ENCODE measurements around the gene TSPAN17. TPM values are rescaled to one million over a fixed set of nuclear protein-coding genes. Genes with fewer than 3 reads are reported as not detected.

The TSPAN17 gene
- total and polyA plus RNA-seq, 10 of the 15 experiments (the other 5 are each of a cell fraction or from before 2014, with no cell fraction given) = 0.24 to 17.1 (median 10.4) TPM

DNA sequence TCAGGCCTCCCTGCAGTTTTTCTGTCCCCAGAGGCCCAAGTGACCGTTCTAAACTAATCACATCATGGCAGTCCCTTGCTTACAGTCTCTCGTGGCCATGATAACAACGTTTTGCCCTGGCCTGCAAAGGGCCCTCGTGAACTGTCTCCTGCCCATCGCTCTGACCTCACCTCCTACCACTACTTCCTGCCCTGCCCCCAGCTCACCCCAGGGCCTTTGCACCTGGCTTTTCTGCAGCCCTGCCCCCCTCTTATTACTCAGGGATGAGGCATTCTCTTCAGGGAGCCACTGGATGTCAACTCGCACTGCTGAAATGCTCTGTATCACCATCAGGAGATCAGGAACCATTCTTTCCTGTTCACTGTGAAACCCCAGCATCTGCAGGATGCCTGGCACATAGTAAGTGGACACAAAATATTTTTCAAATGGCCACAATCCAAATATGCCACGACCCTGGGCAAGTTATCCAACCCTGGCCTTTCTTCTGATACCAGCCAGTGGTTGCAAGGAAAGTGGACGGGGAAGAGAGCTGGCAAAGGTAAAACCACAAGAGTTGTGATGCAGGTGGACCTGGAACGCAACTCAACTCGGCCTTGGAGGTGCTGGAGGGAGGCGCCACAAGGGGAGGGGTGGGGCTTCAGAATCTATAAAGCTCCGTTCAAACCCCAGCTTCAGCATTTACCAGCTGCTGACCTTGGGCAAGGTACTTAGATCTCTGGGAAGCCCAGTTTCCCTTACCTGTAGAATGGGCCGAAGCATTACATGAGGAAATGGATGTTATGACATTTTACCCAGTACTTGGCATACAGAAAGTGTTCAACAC is 18.7 kb upstream of the TSPAN17 start (continued):
- no peak for TF ChIP-seq BCL11A (IDR thresholded peaks at IDR 0.05; ENCODE audit: low read depth, low read length)

DNA sequence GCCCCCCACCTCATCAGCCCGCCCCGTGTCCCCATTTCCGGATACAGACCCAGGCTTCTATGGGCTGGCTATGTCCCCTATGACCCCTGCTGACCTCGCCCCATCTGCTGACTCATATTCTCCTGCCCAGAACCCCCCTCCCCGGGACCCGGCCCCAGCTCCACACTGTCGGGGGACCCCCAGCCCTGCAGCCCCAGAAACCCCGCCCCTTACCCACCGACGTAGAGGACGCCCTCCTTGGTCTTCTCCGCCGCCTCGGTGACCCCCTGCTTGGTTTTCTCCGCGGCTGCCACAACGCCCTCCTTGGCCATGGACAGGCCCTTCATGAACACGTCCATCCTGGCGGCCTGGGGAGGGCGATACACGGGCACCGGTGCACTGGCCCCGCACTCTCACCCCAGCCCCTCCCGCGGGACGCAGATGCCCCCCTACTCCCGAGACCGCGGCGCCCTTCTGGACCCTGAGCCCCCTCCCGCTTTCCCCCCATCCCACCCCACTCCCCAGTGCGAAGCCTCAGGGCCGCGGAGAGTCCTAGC is 17.9 kb upstream of the TSPAN17 start:
- H3K4me3 ChIP-seq = no peak overlapping the region
- H3K27me3 ChIP-seq (replicated peaks in 1 of 2; ENCODE audit: control insufficient read depth in 2 of 2, insufficient read depth in 2 of 2, low read length in 1 of 2) = peaks cover 7 to 10% of the 10 kb centered on the region in 2 experiments
- CTCF ChIA-PET = no interaction called here
- H3K4me1 ChIP-seq (ENCODE audit: control insufficient read depth, insufficient read depth, low read length) = peaks cover 13% of the 10 kb centered on the region
- WGBS (ENCODE audit: insufficient coverage, insufficient replicate concordance, low lambda C conversion rate, missing lambda C conversion rate) = 13% methylated on average over 34 of the region's 34 CpGs
- POLR2A ChIA-PET = no interaction called here
- H3K27ac ChIP-seq (ENCODE audit: control insufficient read depth, insufficient read depth) = no peak overlapping the region
- RAD21 ChIA-PET (ENCODE audit: unreplicated experiment) = no interaction called here
- no peak overlapping the region for H3K9ac ChIP-seq (ENCODE audit: control insufficient read depth, insufficient read depth, low read length)
- H3K79me2 ChIP-seq (ENCODE audit: control insufficient read depth, insufficient read depth, low read length) = no peaks in the 10 kb centered on the region
- no peaks in the 10 kb centered on the region for H3K9me3 ChIP-seq (replicated peaks; ENCODE audit: control insufficient read depth, insufficient read depth, low read length)
- intact Hi-C loops (cut with micrococcal nuclease; ENCODE audit: unreplicated experiment) = no loop called here
- no peak for ATAC-seq
- no peak for FAIRE-seq
- no peaks in the 10 kb centered on the region for H3K36me3 ChIP-seq (ENCODE audit: control insufficient read depth in 2 of 2, insufficient read depth in 2 of 2, low read length in 1 of 2)
- in situ Hi-C loops (cut with MboI) = no loop called here
- no TSS peak for BruUV-seq (replicated peaks)
- H4K20me1 ChIP-seq (ENCODE audit: control insufficient read depth, insufficient read depth) = 0 out of 2 replicates have a peak, but pooled peaks cover 3% of the 10 kb centered on the region
- H2AFZ ChIP-seq (ENCODE audit: control insufficient read depth, low read depth, low read length) = no peak overlapping the region
- DNase-seq (ENCODE audit: low read depth, low spot score) = no peak
- no peak overlapping the region for H3K4me2 ChIP-seq (ENCODE audit: control insufficient read depth, insufficient read depth)
- SMC1A ChIA-PET (ENCODE audit: uncharacterized antibody, unreplicated experiment) = no interaction called here
- no peak for TF ChIP-seq ZZZ3 (IDR thresholded peaks at IDR 0.05; ENCODE audit: control insufficient read depth, insufficient read length, low read depth)
- no peak for TF ChIP-seq CHD2 (IDR thresholded peaks at IDR 0.05; ENCODE audit: borderline replicate concordance, low read depth, low read length)
- TF ChIP-seq, protein P1, sequence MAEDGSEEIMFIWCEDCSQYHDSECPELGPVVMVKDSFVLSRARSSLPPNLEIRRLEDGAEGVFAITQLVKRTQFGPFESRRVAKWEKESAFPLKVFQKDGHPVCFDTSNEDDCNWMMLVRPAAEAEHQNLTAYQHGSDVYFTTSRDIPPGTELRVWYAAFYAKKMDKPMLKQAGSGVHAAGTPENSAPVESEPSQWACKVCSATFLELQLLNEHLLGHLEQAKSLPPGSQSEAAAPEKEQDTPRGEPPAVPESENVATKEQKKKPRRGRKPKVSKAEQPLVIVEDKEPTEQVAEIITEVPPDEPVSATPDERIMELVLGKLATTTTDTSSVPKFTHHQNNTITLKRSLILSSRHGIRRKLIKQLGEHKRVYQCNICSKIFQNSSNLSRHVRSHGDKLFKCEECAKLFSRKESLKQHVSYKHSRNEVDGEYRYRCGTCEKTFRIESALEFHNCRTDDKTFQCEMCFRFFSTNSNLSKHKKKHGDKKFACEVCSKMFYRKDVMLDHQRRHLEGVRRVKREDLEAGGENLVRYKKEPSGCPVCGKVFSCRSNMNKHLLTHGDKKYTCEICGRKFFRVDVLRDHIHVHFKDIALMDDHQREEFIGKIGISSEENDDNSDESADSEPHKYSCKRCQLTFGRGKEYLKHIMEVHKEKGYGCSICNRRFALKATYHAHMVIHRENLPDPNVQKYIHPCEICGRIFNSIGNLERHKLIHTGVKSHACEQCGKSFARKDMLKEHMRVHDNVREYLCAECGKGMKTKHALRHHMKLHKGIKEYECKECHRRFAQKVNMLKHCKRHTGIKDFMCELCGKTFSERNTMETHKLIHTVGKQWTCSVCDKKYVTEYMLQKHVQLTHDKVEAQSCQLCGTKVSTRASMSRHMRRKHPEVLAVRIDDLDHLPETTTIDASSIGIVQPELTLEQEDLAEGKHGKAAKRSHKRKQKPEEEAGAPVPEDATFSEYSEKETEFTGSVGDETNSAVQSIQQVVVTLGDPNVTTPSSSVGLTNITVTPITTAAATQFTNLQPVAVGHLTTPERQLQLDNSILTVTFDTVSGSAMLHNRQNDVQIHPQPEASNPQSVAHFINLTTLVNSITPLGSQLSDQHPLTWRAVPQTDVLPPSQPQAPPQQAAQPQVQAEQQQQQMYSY (CRISPR knock-in tag; IDR thresholded peaks at IDR 0.05) = no peak
- no peak for TF ChIP-seq CREB1 (IDR thresholded peaks at IDR 0.05; ENCODE audit: low read depth)
- no peak for TF ChIP-seq RCOR1 (conservative IDR thresholded peaks at IDR 0.05; ENCODE audit: low read depth, low read length)
- TF ChIP-seq, protein P2, sequence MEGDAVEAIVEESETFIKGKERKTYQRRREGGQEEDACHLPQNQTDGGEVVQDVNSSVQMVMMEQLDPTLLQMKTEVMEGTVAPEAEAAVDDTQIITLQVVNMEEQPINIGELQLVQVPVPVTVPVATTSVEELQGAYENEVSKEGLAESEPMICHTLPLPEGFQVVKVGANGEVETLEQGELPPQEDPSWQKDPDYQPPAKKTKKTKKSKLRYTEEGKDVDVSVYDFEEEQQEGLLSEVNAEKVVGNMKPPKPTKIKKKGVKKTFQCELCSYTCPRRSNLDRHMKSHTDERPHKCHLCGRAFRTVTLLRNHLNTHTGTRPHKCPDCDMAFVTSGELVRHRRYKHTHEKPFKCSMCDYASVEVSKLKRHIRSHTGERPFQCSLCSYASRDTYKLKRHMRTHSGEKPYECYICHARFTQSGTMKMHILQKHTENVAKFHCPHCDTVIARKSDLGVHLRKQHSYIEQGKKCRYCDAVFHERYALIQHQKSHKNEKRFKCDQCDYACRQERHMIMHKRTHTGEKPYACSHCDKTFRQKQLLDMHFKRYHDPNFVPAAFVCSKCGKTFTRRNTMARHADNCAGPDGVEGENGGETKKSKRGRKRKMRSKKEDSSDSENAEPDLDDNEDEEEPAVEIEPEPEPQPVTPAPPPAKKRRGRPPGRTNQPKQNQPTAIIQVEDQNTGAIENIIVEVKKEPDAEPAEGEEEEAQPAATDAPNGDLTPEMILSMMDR (IDR thresholded peaks at IDR 0.05 in 2 of 3, conservative IDR thresholded peaks at IDR 0.05 in 1 of 3; ENCODE audit: control insufficient read depth in 2 of 3, extremely low read depth in 1 of 3, insufficient read depth in 1 of 3, low read depth in 3 of 3, low read length in 3 of 3) = no peak
- TF ChIP-seq HDGF (IDR thresholded peaks at IDR 0.05) = no peak
- TF ChIP-seq, protein P3, sequence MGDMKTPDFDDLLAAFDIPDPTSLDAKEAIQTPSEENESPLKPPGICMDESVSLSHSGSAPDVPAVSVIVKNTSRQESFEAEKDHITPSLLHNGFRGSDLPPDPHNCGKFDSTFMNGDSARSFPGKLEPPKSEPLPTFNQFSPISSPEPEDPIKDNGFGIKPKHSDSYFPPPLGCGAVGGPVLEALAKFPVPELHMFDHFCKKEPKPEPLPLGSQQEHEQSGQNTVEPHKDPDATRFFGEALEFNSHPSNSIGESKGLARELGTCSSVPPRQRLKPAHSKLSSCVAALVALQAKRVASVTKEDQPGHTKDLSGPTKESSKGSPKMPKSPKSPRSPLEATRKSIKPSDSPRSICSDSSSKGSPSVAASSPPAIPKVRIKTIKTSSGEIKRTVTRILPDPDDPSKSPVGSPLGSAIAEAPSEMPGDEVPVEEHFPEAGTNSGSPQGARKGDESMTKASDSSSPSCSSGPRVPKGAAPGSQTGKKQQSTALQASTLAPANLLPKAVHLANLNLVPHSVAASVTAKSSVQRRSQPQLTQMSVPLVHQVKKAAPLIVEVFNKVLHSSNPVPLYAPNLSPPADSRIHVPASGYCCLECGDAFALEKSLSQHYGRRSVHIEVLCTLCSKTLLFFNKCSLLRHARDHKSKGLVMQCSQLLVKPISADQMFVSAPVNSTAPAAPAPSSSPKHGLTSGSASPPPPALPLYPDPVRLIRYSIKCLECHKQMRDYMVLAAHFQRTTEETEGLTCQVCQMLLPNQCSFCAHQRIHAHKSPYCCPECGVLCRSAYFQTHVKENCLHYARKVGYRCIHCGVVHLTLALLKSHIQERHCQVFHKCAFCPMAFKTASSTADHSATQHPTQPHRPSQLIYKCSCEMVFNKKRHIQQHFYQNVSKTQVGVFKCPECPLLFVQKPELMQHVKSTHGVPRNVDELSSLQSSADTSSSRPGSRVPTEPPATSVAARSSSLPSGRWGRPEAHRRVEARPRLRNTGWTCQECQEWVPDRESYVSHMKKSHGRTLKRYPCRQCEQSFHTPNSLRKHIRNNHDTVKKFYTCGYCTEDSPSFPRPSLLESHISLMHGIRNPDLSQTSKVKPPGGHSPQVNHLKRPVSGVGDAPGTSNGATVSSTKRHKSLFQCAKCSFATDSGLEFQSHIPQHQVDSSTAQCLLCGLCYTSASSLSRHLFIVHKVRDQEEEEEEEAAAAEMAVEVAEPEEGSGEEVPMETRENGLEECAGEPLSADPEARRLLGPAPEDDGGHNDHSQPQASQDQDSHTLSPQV (IDR thresholded peaks at IDR 0.05) = no peak
- no peak for TF ChIP-seq RAD21 (IDR thresholded peaks at IDR 0.05; ENCODE audit: insufficient read depth, low read depth, low read length)
- no peak for TF ChIP-seq EZH2 (IDR thresholded peaks at IDR 0.05; ENCODE audit: borderline replicate concordance, control insufficient read depth, low read depth, low read length)
